Neuronal stem cell (in vitro differentiated cells): ENCODE data around the gene COL5A1.

ENCODE experiments used
- DNase-seq: peaks from one replicate; pipeline ENCODE4 v3.0.0-alpha.2; 2013; ENCODE audit warnings: low spot score
- H2AFZ ChIP-seq: one replicate; pipeline ENCODE4 v1.6.1; 2013; ENCODE audit warnings: mild to moderate bottlenecking, low read length, inconsistent platforms
- H2AK5ac ChIP-seq: 2 replicates; pipeline ENCODE4 v1.6.1; 2013; ENCODE audit warnings: low read depth, mild to moderate bottlenecking, inconsistent platforms, low read length, moderate library complexity, mixed read lengths
- H2BK120ac ChIP-seq: 2 replicates; pipeline ENCODE4 v1.6.1; 2013; ENCODE audit warnings: low read depth, mild to moderate bottlenecking, inconsistent platforms, low read length, moderate library complexity, mixed read lengths
- H2BK12ac ChIP-seq: one replicate; pipeline ENCODE4 v1.6.1; 2013; ENCODE audit warnings: low read length, inconsistent platforms
- H2BK15ac ChIP-seq: 2 replicates; pipeline ENCODE4 v1.6.1; 2013; ENCODE audit warnings: mild to moderate bottlenecking, low read length, inconsistent platforms, mixed read lengths
- H2BK5ac ChIP-seq: one replicate; pipeline ENCODE4 v1.6.1; 2013; ENCODE audit warnings: inconsistent platforms, mild to moderate bottlenecking, low read length, moderate library complexity
- H3K14ac ChIP-seq: one replicate; pipeline ENCODE4 v1.6.1; 2013; ENCODE audit warnings: low read length, inconsistent platforms
- H3K18ac ChIP-seq: 2 replicates; pipeline ENCODE4 v1.6.1; 2013; ENCODE audit warnings: low read length, inconsistent platforms
- H3K23ac ChIP-seq: 2 replicates; pipeline ENCODE4 v1.6.1; 2013; ENCODE audit warnings: low read depth, mild to moderate bottlenecking, mixed read lengths, low read length, inconsistent platforms; ENCODE audit not compliant: poor library complexity
- H3K27ac ChIP-seq: replicated peaks from 3 replicates; pipeline ENCODE4 v1.5.1; 2013; ENCODE audit warnings: low read length, inconsistent platforms
- H3K27me3 ChIP-seq, 3 experiments: 2 replicates each; pipeline ENCODE4 v1.6.1; 2013; ENCODE audit warnings: low read length in 3 of 3, mild to moderate bottlenecking in 2 of 3, inconsistent platforms in 1 of 3, low read depth in 1 of 3, mixed read lengths in 1 of 3, moderate library complexity in 1 of 3; ENCODE audit not compliant: control insufficient read depth in 3 of 3, insufficient read depth in 3 of 3
- H3K36me3 ChIP-seq, 2 donors: replicated peaks in 1 of 2; 2 replicates each; pipeline ENCODE4 v1.6.1; 2013; ENCODE audit warnings: low read length in 2 of 2; ENCODE audit not compliant: control insufficient read depth in 2 of 2, insufficient read depth in 2 of 2
- H3K4ac ChIP-seq: 2 replicates; pipeline ENCODE4 v1.6.1; 2013; ENCODE audit warnings: inconsistent platforms, mild to moderate bottlenecking, low read length, moderate library complexity
- H3K4me1 ChIP-seq, 2 donors: 1 replicate in 1 of 2; 2 replicates in 1 of 2; pipeline ENCODE4 v1.6.1; 2013; ENCODE audit warnings: low read length in 2 of 2, low read depth in 1 of 2; ENCODE audit not compliant: control insufficient read depth in 2 of 2, insufficient read depth in 1 of 2
- H3K4me2 ChIP-seq: one replicate; pipeline ENCODE4 v1.6.1; 2013; ENCODE audit warnings: mild to moderate bottlenecking, low read length, inconsistent platforms; ENCODE audit not compliant: insufficient read depth, poor library complexity, severe bottlenecking
- H3K4me3 ChIP-seq, 2 donors: 2 replicates each; pipeline ENCODE4 v1.5.1; 2013; ENCODE audit warnings: low read length in 2 of 2, mild to moderate bottlenecking in 2 of 2, inconsistent platforms in 1 of 2, moderate library complexity in 1 of 2
- H3K79me1 ChIP-seq: one replicate; pipeline ENCODE4 v1.6.1; 2013; ENCODE audit warnings: low read depth, mild to moderate bottlenecking, inconsistent platforms, low read length, moderate library complexity
- H3K9ac ChIP-seq: one replicate; pipeline ENCODE4 v1.6.1; 2013; ENCODE audit warnings: mild to moderate bottlenecking, low read depth, low read length, inconsistent platforms; ENCODE audit not compliant: poor library complexity
- H3K9me3 ChIP-seq, 2 donors: replicated peaks in 1 of 2; 2 replicates each; pipeline versions ENCODE3 to v1.6.1; 2013; ENCODE audit warnings: low read length in 2 of 2, mild to moderate bottlenecking in 2 of 2, inconsistent platforms in 1 of 2, low read depth in 1 of 2, mixed read lengths in 1 of 2, moderate library complexity in 1 of 2; ENCODE audit not compliant: control insufficient read depth in 2 of 2, insufficient read depth in 1 of 2
- H4K8ac ChIP-seq: one replicate; pipeline ENCODE4 v1.6.1; 2013; ENCODE audit warnings: low read depth, mild to moderate bottlenecking, inconsistent platforms, low read length, moderate library complexity
- H4K91ac ChIP-seq: one replicate; pipeline ENCODE4 v1.6.1; 2013; ENCODE audit warnings: low read length, low read depth, mild to moderate bottlenecking, inconsistent platforms; ENCODE audit not compliant: poor library complexity
- WGBS, 2 donors: extraction: QIAGEN DNeasy Blood & Tissue Kit; methylation state at CpG; one replicate each; pipeline ENCODE4 v1.1.7; 2013; ENCODE audit warnings: missing lambda C conversion rate in 2 of 2, mixed read lengths in 1 of 2; ENCODE audit not compliant: insufficient read length in 2 of 2, insufficient replicate concordance in 1 of 2; ENCODE audit errors: extremely low coverage in 2 of 2; 5-methylcytosine and 5-hydroxymethylcytosine counted together

The COL5A1 gene

GRCh38 chr9:134796882-134797281 lies 155.3 kb downstream of the COL5A1 start:
- peak overlapping the region; percentile 35 for H3K18ac ChIP-seq
- H3K4ac ChIP-seq = no peak overlapping the region
- H3K36me3 ChIP-seq = no peaks in the 10 kb centered on the region
- H3K9ac ChIP-seq = no peak overlapping the region
- H4K91ac ChIP-seq = no peak overlapping the region
- H2BK5ac ChIP-seq = peak overlapping the region; percentile 39
- no peak overlapping the region for H2BK12ac ChIP-seq
- no peak overlapping the region for H3K27ac ChIP-seq
- no peak overlapping the region for H2BK15ac ChIP-seq
- H3K4me2 ChIP-seq = no peak overlapping the region
- H3K79me1 ChIP-seq = no peaks in the 10 kb centered on the region
- no peak overlapping the region for H2BK120ac ChIP-seq
- H2AFZ ChIP-seq = no peak overlapping the region
- H3K4me3 ChIP-seq = no peak overlapping the region
- H3K23ac ChIP-seq = no peak overlapping the region
- H4K8ac ChIP-seq = no peak overlapping the region
- H3K14ac ChIP-seq = peak overlapping the region; percentile 56
- no peak for DNase-seq
- H2AK5ac ChIP-seq = peak overlapping the region; percentile 46
- H3K9me3 ChIP-seq = no peaks in the 10 kb centered on the region
- H3K4me1 ChIP-seq = peaks cover 0 to 3% of the 10 kb centered on the region in 2 donors
- H3K27me3 ChIP-seq = no peaks in the 10 kb centered on the region
- WGBS, 2 donors = no CpG with 5 or more reads among the region's 10 CpGs

DNA sequence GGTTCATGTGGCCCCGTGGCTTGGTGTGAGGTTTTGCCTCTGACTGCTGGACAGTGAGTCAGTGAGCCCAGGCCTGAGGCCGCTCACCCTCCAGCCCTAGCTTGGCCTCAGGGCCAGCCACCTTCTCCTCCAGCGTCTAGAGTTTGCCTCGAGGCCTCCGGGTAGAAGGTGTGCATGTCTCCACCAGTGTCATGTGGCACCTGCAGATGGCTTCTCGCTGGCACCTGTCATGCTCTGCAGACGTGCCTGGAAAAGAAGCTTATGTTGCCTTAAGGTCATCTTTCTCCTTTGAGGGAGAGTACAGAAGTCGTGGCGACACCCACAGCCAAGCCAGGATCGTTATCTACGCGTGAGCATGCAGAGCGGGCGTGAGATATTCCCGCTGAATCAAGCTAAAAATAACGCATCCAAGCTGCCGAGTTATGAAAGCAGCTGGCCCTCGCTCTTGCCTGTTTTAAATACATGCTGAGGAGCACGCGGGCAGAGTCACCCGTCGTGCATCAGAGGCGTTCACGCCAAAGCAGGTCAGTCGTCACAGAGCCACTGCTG lies 159.3 kb downstream of the COL5A1 start:
- no CpG with 5 or more reads among the region's 25 CpGs for WGBS, 2 donors
- no peak overlapping the region for H2BK15ac ChIP-seq

DNA sequence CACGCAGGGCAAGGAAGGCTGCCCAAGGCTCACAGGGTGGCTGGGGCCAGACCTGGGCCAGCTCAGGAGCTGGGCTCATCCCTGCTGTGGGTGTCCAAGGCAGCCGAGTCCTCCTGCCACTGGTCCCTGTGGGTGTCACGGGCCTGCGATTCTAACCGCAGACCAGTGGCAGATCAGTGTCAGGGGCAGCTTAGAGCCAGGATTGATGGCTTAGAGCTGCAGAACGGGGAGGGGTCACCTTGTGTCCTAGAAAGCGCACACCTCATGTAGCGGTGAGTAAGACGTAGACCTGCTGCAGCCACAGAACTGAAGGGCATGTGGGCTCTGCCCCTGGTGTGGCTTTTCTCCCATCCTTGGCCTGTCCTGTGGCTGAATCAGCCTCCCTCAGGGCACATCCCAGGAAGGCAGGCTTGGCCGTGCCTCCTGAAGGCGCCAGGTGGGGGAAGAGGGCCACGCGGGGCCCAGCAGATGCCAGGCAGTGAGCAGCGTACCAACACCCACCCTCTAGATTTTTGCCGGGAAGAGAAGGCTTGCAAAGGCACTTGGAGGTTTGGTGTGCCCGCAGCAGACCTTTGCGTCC lies 160.7 kb downstream of the COL5A1 start:
- Histone ChIP-seq H3K36me3 (no peaks in the 10 kb centered on the region), H3K4me3 (no peak overlapping the region), H2BK15ac (peak overlapping the region; percentile 65), H3K4ac (peak overlapping the region; percentile 10), H3K9me3 (no peaks in the 10 kb centered on the region), H3K9ac (peak overlapping the region; percentile 10), H4K8ac (peak overlapping the region; percentile 45), H2AK5ac (peak overlapping the region; percentile 24), H3K27me3 (no peaks in the 10 kb centered on the region), H3K23ac (no peak overlapping the region), H3K14ac (no peak overlapping the region), H3K27ac (no peak overlapping the region), H2BK120ac (no peak overlapping the region), H2AFZ (no peak overlapping the region), H2BK12ac (no peak overlapping the region), H3K79me1 (no peaks in the 10 kb centered on the region), H4K91ac (no peak overlapping the region), H3K4me2 (no peak overlapping the region), H3K18ac (peak overlapping the region; percentile 67), H2BK5ac (no peak overlapping the region), H3K4me1 (peaks cover 0 to 3% of the 10 kb centered on the region in 2 donors)
- DNase-seq = no peak
- no CpG with 5 or more reads among the region's 17 CpGs for WGBS, 2 donors

More for the DNA sequence above, 159.3 kb downstream of the COL5A1 start:
- no peak overlapping the region for H4K8ac ChIP-seq
- no peaks in the 10 kb centered on the region for H3K27me3 ChIP-seq
- H2AK5ac ChIP-seq = no peak overlapping the region
- no peak overlapping the region for H3K9ac ChIP-seq
- H3K4ac ChIP-seq = no peak overlapping the region
- no peak overlapping the region for H2BK5ac ChIP-seq
- DNase-seq = no peak
- H2AFZ ChIP-seq = no peak overlapping the region
- H2BK12ac ChIP-seq = no peak overlapping the region
- no peaks in the 10 kb centered on the region for H3K79me1 ChIP-seq
- no peak overlapping the region for H3K4me2 ChIP-seq
- H3K18ac ChIP-seq = no peak overlapping the region
- no peaks in the 10 kb centered on the region for H3K9me3 ChIP-seq
- no peak overlapping the region for H3K23ac ChIP-seq
- no peak overlapping the region for H3K4me3 ChIP-seq
- H2BK120ac ChIP-seq = no peak overlapping the region
- no peaks in the 10 kb centered on the region for H3K36me3 ChIP-seq
- no peak overlapping the region for H3K27ac ChIP-seq
- H3K4me1 ChIP-seq = peaks cover 0 to 1% of the 10 kb centered on the region in 2 donors
- H4K91ac ChIP-seq = no peak overlapping the region
- H3K14ac ChIP-seq = no peak overlapping the region

GRCh38 chr9:134804871-134805270 lies 163.3 kb downstream of the COL5A1 start:
- Histone ChIP-seq H3K14ac (no peak overlapping the region), H4K8ac (no peak overlapping the region), H3K18ac (peak overlapping the region; percentile 31), H4K91ac (no peak overlapping the region), H3K27ac (no peak overlapping the region), H2AFZ (no peak overlapping the region), H2BK12ac (no peak overlapping the region), H3K23ac (no peak overlapping the region), H2BK120ac (no peak overlapping the region), H3K4me1 (peaks cover 0 to 13% of the 10 kb centered on the region in 2 donors), H3K27me3 (no peaks in the 10 kb centered on the region), H3K79me1 (no peaks in the 10 kb centered on the region), H3K9ac (no peak overlapping the region), H2AK5ac (peak overlapping the region; percentile 70), H2BK15ac (no peak overlapping the region), H3K9me3 (no peaks in the 10 kb centered on the region), H3K4me3 (no peak overlapping the region), H3K4me2 (no peak overlapping the region), H3K4ac (no peak overlapping the region), H3K36me3 (no peaks in the 10 kb centered on the region), H2BK5ac (no peak overlapping the region)
- no peak for DNase-seq
- WGBS, 2 donors = no CpG with 5 or more reads among the region's 7 CpGs
